Stimulated activated naive CD4-positive, alpha-beta T cell (primary cell): ENCODE measurements around the gene FLVCR2.

ENCODE experiments used
- DNase-seq, 6 experiments: peaks; one replicate each; lab custom pipeline; 2025; lab: John Stamatoyannopoulos, UW

FLVCR2 gene

GRCh38 chr14:75578102-75578785, at the start of gene FLVCR2:
FLVCR2 (plus strand) TSS chr14:75578620; CDS start chr14:75578973, 353 bp downstream.
- peak; percentile 17 to 53 (median 44) for DNase-seq

GRCh38 chr14:75531256-75531655, 47.2 kb upstream of the FLVCR2 start:
- no peak for DNase-seq

GRCh38 chr14:75531660-75532317, 46.6 kb upstream of the FLVCR2 start:
- DNase-seq: no peak

GRCh38 chr14:75533791-75534555, 44.4 kb upstream of the FLVCR2 start:
- DNase-seq: no peak

- DNase-seq: no peak
Measured at GRCh38 chr14:75535164-75535898, 43.1 kb upstream of the FLVCR2 start.

GRCh38 chr14:75537071-75537470, 41.3 kb upstream of the FLVCR2 start:
- DNase-seq: no peak

GRCh38 chr14:75539162-75539560, 39.3 kb upstream of the FLVCR2 start:
- DNase-seq: no peak

- DNase-seq: peak in 2 of 6 experiments; percentile 6 to 23
Measured at GRCh38 chr14:75539561-75540478, 38.6 kb upstream of the FLVCR2 start.

- DNase-seq: no peak
Measured at GRCh38 chr14:75540479-75540851, 38.0 kb upstream of the FLVCR2 start.

- DNase-seq: peak; percentile 41 to 63 (median 56)
Measured at GRCh38 chr14:75542588-75543091, 35.8 kb upstream of the FLVCR2 start.

- peak in 4 of 6 experiments; percentile 26 to 53 (median 38) for DNase-seq
Measured at GRCh38 chr14:75543253-75543652, 35.2 kb upstream of the FLVCR2 start.

- no peak for DNase-seq
Measured at GRCh38 chr14:75543786-75544185, 34.6 kb upstream of the FLVCR2 start.

- no peak for DNase-seq
Measured at GRCh38 chr14:75545907-75546306, 32.5 kb upstream of the FLVCR2 start.

- no peak for DNase-seq
Measured at GRCh38 chr14:75547552-75548250, 30.7 kb upstream of the FLVCR2 start.

- DNase-seq: no peak
Measured at GRCh38 chr14:75548544-75548943, 29.9 kb upstream of the FLVCR2 start.

- DNase-seq: no peak
Measured at GRCh38 chr14:75549169-75549568, 29.3 kb upstream of the FLVCR2 start.

- DNase-seq: no peak
Measured at GRCh38 chr14:75551021-75551420, 27.4 kb upstream of the FLVCR2 start.

- DNase-seq: no peak
Measured at GRCh38 chr14:75553157-75553556, 25.3 kb upstream of the FLVCR2 start.

- DNase-seq: no peak
Measured at GRCh38 chr14:75553761-75554364, 24.6 kb upstream of the FLVCR2 start.

- no peak for DNase-seq
Measured at GRCh38 chr14:75554482-75554881, 23.9 kb upstream of the FLVCR2 start.
